Suppressor macrophage treated with lipopolysaccharide for 4 hours (primary cell): Measurements from ENCODE around the gene ATG4A.

Source experiments
- DNase-seq: peaks from one replicate; pipeline ENCODE4 v3.0.0-alpha.2; 2020

The ATG4A gene

DNA sequence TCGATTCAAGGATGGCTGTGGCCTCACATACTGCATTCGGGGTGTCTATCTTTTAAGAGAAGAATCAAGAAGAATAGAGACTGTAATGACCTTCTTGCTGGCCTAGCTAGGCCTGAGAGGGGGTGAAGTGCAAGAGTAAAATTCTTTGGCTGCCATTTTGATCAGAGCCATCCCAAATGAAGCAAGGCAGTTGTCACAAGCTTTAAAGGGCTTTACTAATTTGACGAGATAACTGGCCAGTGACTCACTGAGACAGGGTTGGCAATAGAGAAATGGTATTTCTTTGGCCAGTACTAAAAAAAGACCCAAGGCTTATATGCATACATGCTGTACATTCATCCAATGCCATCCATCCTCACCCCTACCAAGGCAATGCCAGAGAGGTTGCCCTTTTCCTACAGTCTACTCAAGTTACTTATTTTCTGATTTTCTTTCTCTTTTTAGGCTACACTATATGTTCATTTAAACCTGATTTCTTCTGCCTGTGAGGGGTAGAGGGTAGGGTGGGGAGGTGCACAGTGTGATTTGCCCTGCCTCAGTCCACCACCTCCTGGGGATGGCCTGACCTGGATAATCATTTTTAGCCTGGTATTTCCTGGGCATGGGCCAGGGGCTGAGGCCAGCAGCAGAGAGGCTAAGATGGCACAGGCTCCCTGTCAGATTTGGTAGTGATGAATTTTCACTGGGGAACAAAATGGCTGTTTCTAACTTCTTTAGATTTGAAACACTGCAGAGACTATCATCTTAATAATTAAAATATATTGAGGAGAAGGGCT is 32.2 kb downstream of the ATG4A start:
- DNase-seq = no peak

DNA sequence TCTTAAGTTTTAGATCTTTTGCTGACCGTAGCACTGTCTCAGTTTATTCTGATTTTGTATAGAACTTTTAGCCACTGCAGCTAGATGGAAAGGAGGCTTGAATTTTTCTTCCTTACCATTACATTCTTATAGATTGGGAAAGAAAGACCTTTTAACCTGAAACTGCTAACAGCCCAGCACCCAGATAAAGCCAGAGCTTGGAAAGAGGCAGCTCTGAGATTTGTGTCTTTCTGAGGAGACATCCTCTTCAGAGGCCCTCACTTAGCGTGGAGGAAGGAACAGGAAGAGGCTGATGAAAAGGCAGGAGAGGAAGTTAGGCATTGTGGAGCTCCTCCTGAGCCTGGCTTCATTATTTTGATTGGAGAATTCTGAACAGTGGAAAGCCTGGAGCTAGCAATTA is 35.1 kb downstream of the ATG4A start:
- no peak for DNase-seq

DNA sequence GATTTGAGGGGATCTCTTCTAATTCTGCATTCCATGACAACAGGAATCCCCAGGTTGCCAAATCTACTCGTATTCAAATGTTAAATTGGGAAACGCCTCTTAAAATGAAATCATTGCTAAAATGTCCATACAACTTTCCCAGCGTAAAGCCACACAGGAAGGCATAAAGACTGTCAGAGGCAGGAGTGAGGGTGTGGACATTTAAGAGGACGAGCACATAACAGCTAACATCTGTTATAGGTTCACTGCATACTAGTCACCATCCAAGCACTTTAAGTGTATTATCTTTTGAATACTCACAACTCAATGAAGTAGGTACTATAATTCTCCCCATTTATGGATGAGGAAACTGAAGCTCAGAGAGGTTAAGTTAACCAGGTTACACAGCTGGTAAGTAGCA is 35.6 kb downstream of the ATG4A start:
- DNase-seq = no peak

DNA sequence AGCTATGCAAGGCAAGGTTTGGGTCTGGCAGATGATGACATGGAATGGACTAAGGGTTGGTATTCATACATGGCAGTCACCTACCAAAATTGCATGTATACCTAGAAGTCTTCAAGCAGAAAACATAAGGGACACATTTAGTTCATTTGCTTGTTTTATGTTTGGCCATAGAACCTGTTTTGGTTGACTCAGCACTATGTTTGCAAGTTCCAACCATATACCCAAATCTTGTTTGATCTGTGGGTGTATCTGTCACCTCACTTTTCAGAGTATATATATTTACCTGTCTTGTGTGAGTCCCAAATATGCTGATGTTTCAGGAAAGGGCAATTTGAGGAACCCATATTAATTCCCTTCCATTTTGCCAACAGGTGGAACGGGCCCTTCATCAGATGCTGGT is 39.3 kb downstream of the ATG4A start:
- DNase-seq = no peak

DNA sequence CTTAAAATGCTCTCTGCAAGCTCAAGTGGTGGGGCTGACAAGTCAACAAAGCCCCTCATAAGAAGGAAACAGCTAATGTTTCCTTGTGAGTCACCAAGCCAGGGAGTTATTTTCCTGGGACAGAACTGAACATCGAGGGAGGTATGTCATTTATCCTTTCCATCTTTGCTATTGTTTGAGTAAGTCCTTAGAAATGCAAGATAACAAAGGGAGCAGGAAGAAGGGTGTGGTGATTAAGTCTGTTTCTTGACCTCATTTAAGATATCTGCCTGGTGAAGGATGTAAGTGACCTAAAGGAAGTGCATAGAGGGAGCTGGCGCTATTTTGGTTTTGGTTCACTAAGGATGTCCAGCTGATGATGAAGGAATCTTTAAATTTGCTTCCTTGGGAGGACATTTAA is 39.9 kb downstream of the ATG4A start:
- no peak for DNase-seq

DNA sequence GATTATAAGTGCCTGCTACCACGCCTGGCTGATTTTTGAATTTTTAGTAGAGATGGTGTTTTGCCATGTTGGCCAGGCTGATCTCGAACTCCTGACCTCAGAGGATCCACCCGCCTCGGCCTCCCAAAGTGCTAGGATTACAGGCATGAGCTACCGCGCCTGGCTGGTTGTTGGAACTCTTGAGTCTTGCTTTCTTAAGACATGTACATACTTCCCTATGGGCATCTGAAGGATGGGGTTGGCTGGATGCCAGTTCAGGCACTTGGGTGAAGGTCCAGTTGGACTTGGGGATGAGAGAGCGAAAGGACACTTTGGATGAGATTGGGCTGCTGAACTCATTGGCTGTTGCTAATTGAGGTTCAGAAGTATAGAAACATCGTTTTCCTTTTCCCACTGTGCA is 40.5 kb downstream of the ATG4A start:
- no peak for DNase-seq

DNA sequence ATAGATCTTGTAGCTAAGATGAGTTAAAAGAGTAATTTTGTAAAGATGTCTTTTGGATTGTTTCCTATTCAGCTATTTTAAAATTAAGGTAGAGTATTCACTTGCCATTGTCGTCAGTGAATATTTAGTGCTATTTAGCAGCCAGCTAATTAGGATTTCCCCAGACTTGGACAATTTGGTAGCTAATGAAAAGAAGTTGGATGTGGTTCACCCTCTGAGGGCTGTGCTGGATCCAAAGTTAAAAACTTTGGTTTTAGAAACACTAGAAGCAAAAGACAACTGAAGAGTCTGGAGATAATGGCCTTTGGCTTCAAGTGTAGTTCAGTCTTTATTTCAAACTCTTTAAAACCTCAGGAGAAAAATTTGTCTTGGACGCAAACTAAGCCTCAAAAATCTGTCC is 41.3 kb downstream of the ATG4A start:
- no peak for DNase-seq

DNA sequence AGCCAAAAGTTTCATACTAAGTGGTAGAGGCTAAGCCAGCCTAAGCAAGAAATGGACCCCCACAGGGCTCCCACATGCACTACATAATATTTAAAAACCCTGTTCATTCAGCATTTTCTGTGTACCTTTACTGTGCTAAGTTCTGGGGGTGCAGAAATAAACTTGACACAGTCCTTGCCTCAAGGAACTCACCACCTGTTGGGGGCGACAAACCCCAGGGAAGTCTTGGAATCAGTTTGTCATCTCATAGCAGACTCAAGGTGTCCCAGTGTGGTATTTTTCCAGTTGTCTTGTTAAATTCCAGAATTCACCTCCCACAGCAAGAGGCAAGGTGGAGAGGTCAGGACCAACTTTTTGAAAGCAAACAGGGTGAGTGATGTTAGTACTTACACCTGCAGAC is 43.1 kb downstream of the ATG4A start:
- DNase-seq = no peak

DNA sequence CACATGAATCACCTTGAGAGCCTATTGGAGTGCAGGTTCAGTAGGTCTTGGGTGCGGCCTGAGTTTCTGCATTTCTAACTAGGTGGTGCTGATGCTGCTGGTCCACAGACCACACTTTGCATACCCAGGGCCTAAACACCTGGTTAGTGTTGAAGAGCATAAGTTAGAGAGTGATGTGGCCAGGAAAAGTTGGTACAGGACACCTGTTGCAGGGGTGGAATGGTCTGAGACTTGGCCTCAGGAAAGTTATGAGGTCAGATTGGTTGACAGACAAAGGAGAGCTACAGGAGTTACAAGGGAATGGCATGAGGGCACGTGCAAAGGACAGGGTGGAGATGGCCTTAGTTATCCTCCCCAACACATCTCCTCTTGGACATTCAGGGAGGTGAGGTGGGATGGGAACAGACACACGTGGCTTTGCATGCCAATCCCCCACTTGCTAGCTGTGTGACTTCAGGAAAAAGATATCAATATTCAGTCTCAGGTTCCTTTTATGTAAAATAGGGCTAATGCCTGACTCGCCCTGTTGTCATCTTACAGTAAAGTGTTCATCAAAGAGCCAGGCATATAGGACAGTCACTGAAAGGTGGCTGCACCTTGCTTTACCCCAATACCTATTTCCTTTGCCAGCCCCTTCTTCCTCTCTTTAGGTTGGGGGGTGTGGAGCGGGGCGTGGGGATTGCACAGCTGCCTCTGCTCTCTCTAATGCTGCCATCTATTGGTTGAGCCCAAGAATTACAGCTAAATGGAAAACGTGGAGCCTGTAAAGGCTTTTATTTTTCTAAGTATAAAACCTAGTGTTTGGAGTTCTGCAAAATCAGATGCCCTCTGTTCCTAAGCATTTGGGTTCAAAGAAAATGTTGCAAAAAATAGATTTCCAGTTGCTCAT is 47.5 kb downstream of the ATG4A start:
- DNase-seq = peak; percentile 12

DNA sequence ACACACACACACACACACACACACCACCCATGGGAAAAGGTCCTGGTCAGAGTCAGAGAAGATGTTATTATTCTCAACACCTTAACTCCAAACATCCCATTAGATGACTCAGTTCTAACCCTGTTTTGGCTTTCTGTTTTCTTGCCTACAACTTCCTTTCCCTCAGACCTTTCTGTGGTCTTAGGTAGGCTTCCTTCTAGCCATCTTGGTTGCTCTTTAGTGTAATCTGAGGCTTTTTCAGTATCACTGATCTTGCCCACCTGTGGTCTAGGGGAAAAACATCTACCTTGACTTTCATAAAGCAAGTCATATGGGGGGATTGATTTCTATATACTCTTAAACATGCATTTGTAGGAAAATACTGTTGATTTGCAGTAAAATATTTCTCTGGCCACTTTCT is 56.9 kb downstream of the ATG4A start:
- no peak for DNase-seq

DNA sequence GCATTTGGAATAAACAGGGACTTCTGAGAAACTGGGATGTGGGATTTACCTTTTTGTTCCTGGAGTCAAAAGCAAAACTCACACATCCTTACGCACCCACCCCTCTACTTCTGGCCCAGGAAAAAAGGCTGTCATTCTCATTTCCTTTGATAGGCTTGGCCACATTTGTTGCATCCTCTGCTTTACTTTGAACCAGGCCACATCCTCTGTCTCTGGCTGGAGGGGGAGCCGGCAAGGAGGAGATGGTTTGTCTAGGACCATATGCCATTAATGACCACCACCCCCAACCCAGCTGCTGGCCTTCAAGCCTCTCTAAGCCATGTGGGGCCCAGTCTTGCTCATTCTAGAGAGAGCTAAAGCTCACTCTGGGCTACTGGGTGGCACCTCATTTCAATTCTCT is 64.5 kb downstream of the ATG4A start:
- DNase-seq = no peak

DNA sequence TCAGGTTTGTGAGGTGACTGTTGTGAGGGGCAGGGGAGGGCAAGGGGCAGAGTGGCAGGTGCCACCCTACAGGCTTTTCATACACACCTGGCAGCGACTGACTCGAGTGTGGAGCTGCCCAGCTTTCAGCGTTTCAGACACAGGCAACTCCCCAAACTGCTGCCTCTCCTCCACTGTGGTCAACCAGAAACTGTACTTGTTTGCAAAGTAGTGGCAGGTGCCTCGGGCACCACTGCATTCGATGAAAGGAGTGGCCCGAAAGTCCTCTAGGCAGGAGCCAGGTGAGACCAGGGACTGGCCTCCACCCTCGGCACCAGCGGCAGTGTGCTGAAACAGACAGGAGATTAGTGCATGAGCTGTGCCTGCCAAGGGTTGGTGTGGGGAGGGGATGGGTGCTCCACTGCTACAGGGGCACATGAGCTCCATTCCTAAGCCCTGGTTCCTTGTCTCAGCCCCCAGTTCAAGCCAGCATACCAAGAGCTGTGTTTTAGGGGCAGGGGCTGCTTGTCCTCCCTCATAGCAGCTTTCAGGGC is 65.4 kb downstream of the ATG4A start:
- DNase-seq = no peak

DNA sequence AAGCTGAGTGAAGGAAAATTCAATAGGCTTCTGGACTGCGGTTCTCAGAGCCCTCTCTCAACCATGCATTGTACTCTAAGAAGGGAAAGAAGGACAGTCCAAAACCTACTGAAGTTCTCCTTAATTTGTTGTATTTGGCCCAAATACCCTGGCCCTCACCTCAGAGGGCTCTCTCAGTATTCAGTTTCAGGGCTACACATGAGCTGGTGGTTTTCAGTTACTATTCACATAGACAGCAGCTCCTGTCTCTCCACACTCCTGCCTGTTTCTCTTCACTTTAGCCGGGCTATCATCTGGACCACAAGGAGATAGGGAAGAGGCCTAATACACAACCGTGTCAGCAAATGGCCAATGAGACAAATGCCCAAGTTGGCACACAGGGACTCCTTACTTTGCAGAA is 66.0 kb downstream of the ATG4A start:
- DNase-seq = no peak

DNA sequence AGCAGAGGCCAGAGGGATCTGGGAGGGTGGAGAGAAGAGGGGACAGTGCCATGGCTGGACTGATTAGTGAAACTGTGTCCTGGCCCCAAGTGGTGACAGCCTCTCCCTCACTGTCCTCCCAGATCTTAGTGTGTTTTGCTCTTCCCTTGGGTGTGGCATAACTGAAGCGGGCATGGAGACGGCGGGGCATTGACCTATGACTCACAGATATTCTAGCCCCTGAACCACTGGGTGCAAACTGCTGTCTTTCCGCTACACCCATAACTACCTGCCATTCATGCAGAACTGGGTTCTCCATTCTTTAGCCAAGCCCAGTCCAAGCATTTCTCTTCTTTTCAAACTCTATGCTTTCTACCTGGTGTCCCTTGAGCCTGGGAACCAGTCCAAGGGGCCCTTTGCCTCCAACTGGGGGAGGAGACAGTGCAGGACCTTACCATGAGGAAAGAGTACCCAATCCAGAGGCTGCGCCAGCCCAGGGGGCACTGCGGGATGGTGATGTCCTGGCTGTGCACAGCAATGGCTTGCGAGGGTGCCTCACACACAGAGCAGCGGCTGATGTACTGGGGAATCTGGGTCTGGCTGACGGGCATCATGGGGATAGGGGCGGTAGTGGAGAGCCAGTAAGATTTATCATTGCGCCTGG is 67.6 kb downstream of the ATG4A start:
- DNase-seq = no peak

DNA sequence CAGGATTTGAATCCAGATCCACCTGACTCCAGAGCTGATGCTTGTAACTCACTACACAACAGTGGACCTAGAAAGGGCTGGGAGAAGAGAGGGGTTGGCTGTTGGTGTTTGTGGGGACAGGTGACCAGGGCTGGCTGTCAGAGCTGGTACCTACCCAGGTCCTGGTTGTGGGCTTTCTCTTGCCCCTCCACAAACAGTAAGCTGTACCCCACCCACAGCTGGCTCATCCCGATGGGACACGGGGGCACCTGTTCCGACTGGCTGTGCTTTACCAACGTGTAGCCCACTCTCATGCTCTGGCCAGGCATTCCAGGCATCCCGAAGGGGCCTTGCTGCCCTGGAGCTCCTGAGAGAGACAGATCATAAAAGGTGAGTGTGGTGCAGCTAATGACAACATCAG is 68.7 kb downstream of the ATG4A start:
- DNase-seq = no peak

DNA sequence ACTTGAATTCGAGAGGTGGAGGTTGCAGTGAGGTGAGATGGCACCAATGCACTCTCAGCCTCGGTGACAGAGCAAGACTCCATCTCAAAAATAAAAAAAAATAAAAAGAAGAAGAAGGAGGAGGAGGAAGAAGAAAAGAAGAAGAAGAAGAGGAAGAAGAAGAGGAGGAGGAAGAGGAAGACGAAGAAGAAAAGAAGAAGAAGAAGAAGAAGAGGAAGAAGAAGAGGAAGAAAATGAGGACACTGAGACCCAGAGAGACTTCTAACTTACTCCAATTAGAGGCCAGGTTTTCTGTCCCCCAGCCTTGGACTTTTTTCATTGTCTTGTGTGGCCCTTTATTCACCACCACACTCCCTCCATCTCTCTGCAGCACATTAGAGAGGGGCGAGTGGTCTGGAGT is 70.7 kb downstream of the ATG4A start:
- no peak for DNase-seq

DNA sequence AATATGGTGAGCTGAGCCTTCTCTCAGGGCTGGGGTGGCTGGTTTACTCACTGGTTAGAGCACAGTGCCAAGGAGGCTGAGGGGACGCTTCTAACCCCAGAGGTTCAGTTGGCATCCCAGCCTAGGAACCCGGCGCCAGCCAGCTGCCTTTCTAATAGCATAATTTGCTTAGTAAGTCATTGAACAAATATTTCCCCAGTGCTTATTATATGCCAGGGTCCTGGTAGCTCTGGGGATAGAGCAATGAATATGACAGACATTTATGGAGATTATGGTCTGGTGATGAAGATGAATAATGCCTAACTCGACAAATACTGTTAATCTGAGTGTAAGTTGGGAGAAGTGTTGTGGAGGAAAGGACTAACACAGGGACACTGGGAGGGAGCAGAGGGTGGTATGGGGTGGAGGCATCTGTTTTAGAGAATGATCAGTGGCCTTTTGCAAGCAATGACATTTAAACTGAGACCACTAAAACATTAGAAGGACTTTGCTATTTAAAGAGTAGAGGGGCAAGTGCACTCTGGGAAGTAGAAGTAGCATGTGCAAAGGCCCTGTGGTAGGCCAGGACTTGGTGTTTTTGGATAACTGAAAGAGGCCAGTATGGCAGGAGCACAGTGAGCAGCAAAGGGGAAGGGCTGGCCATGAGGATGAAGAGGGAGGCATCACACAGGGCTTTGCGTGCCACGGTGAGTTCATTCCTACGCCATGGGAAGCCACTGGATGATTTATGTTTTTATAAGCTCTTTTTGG is 71.9 kb downstream of the ATG4A start:
- no peak for DNase-seq

DNA sequence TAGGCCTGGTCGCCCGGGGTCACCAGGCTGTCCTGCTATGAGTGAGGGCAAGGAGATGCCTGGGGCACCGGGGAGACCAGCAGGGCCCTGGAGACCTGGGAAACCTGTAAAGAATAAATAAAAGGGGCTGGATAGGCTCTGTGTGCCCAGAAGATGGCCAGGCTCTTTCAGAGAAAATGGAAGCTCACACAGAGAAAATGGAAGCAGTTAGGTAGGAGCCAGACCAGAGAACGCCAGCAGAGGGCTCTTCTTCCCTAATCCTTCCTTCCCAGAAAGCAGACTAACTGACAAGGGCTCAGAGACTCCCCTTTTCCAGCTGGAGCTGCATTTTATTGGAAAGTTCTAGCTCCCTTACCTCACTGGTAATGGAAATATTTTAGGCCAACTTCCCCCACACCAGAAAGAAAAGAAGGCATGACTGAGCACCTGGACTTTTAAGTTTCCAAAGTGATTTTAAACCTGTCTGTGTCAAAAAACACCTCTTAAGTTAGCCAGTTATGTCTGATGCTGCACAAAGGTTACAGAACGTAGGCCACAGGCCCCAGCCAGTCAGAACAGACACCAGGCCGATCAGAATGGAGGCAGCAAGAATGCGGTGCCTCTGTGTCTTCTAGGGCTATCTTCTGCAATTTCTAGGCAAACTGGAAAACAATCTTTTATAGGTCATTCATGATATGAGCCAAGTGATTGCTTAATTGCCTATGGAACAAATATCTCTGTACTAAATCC is 74.0 kb downstream of the ATG4A start:
- DNase-seq = no peak

DNA sequence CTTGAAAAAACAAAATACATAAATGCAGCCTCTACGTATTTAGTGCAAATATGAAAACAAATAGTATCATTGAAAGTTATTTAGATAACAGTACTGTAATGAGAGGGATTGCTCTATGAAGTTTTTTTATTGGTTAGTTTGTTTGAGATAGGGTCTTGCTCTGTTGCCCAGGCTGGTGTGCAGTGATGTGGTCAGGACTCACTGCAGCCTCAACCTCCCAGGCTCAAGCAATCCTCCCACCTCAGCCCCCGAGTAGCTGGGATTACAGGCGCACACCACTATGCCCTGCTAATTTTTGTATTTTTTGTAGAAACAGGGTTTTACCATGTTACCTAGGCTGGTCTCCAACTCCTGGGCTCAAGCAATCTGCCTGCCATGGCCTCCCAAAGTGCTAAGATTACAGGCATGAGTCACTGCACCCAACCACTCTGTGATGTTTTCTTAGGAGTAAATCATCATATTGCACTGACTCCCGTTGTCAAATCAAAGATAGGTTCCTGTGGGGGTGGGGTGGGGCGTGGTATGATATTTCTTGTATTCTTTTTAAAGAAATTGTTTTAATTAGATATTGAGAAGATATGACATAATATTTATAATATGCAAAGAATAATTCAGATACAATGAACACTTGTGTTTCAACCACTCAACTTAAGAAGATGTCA is 75.8 kb downstream of the ATG4A start:
- no peak for DNase-seq

DNA sequence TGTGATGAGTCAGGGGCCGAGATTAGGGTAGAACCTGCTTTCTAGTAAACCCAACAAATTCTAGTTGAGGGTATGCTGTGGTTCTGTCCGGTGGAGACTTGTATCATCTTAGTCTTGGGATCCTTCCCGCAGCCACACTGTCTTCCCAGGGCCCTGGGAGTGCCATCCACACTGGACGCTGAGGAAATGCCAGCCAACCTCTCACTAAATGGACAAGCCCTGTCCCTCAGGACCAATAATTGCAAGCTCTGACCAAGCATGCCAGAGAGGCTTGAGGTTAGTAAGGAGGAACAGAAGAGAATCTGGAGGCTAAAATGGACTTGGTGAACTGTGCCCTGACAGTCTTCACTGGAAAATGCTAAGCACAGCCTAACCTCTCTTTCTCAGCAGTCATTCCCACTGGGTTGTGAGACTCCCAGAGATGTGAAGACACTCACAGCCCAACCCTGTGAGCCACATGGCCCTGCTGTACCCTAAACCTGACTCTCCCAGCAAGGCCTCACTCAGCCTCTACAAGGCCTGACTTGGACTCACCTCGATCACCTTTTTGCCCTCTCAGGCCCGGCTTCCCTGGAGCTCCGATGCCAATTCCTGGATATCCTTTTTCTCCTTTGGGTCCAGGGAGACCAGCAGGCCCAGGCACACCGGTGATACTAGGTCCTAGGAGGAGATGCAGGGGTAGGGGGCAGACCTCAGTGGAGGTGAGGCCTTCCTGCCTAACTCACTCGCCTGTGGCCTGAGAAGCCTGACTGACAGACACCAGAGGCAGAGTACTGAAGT is 77.6 kb downstream of the ATG4A start:
- DNase-seq = no peak

DNA sequence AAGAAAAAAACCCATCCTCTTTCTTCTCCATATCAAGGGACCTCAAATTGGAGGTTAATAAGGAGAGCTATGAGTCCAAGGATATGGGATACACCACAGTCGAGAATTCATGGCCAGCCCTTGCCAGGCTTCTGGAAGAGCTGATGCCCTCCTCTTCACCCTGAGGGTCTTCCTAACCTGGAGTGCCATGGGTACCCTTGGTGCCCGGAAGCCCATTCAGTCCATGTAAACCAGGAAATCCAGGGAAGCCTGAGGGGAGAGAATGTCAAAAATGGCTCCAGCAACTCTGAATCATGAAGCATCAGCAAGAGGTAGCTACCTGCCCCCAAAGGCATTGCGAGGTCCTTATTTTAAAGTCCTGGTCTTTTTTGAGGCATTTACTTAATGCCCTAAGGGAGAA is 78.2 kb downstream of the ATG4A start:
- DNase-seq = no peak
